HL-60 (cell line): ENCODE data around the gene KLHL10.
A peak's percentile ranks its signal among the peaks of the same experiment; 100 is the strongest.
"Not testable (repeated sequence)": the region's sequence is repeated elsewhere in the genome, so short reads cannot be mapped to it uniquely, and the experiment has no call there.

Experiments used
- DNase-seq, 2 experiments: peaks; one replicate each; pipeline ENCODE4 v3.0.0-alpha.2; 2010 to 2020; ENCODE audit warnings: low read depth in 1 of 2, low spot score in 1 of 2
- H3K27ac ChIP-seq: fragments of 250-450 bp; sonication (Bioruptor Pico); replicated peaks from 2 replicates; pipeline ENCODE4 v1.5.1; 2020; ENCODE audit warnings: mild to moderate bottlenecking, moderate library complexity
- H3K27me3 ChIP-seq: fragments of 250-450 bp; sonication (Bioruptor Pico); 2 replicates; pipeline ENCODE4 v1.5.1; 2021; ENCODE audit warnings: mild to moderate bottlenecking, moderate library complexity; ENCODE audit not compliant: insufficient read depth, poor library complexity, severe bottlenecking
- H3K4me3 ChIP-seq: replicated peaks from 2 replicates; pipeline ENCODE4 v1.5.1; 2011; ENCODE audit warnings: mild to moderate bottlenecking, control low read depth, low read length; ENCODE audit not compliant: insufficient read depth
- GABPA ChIP-seq: IDR thresholded peaks from 2 replicates; pipeline ENCODE4 v1.6.1; 2012; ENCODE audit warnings: low read depth
- POLR2AphosphoS5 ChIP-seq: IDR thresholded peaks from 2 replicates; pipeline ENCODE4 v1.6.1; 2012; ENCODE audit warnings: low read depth
- SPI1 ChIP-seq: IDR thresholded peaks from 2 replicates; pipeline ENCODE4 v1.6.1; 2012; ENCODE audit warnings: low read depth, mild to moderate bottlenecking, borderline replicate concordance
- TF ChIP-seq, protein P1 (sequence below): IDR thresholded peaks from 2 replicates; pipeline ENCODE4 v1.6.1; 2012; ENCODE audit warnings: low read depth; ENCODE audit not compliant: insufficient replicate concordance
- TF ChIP-seq, protein P2 (sequence below): IDR thresholded peaks from one replicate; pipeline ENCODE4 v1.5.1; 2011; ENCODE audit warnings: low read length, control low read depth, inconsistent platforms; ENCODE audit not compliant: insufficient read depth

The KLHL10 gene

DNA sequence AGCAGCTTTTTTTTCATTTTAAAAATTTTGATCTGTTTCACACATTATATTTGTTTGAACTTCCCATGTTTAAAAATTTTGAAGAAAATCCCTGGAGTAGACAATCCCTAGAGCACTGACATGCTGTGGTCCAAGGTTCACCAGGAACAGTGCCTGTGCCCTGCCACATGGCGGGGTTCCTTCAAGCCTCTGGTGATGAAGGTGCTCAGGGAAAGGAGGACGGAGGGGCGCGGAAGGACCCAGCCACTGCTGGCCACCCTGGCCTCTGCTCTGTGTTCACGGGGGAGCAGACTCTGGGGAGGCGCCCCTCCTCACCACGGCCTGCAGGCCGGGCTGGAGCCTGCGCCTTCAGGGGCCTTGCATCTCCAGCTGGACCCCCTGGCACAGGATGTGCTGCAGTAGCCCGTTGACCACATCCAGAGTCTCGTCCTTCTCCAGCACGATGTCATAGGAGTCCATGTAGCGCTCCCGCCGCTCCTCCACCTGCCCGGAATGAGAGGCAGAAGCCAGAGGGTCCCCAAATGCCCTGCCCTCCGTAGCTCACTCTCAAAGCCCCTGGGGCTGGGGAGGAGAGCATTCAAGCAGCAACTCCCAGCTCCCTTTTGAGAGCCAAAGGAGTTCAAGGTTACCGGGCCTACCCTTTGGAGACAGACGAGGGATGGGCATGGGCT, 12.3 kb upstream of the KLHL10 start:
- Histone ChIP-seq H3K27me3 (no peaks in the 10 kb centered on the region), H3K4me3 (no peak overlapping the region), H3K27ac (no peak overlapping the region)
- DNase-seq, result no peak
- TF ChIP-seq, protein P1, sequence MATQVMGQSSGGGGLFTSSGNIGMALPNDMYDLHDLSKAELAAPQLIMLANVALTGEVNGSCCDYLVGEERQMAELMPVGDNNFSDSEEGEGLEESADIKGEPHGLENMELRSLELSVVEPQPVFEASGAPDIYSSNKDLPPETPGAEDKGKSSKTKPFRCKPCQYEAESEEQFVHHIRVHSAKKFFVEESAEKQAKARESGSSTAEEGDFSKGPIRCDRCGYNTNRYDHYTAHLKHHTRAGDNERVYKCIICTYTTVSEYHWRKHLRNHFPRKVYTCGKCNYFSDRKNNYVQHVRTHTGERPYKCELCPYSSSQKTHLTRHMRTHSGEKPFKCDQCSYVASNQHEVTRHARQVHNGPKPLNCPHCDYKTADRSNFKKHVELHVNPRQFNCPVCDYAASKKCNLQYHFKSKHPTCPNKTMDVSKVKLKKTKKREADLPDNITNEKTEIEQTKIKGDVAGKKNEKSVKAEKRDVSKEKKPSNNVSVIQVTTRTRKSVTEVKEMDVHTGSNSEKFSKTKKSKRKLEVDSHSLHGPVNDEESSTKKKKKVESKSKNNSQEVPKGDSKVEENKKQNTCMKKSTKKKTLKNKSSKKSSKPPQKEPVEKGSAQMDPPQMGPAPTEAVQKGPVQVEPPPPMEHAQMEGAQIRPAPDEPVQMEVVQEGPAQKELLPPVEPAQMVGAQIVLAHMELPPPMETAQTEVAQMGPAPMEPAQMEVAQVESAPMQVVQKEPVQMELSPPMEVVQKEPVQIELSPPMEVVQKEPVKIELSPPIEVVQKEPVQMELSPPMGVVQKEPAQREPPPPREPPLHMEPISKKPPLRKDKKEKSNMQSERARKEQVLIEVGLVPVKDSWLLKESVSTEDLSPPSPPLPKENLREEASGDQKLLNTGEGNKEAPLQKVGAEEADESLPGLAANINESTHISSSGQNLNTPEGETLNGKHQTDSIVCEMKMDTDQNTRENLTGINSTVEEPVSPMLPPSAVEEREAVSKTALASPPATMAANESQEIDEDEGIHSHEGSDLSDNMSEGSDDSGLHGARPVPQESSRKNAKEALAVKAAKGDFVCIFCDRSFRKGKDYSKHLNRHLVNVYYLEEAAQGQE, result no peak
- TF ChIP-seq GABPA, result no peak
- TF ChIP-seq SPI1, result no peak
- TF ChIP-seq, protein P2, sequence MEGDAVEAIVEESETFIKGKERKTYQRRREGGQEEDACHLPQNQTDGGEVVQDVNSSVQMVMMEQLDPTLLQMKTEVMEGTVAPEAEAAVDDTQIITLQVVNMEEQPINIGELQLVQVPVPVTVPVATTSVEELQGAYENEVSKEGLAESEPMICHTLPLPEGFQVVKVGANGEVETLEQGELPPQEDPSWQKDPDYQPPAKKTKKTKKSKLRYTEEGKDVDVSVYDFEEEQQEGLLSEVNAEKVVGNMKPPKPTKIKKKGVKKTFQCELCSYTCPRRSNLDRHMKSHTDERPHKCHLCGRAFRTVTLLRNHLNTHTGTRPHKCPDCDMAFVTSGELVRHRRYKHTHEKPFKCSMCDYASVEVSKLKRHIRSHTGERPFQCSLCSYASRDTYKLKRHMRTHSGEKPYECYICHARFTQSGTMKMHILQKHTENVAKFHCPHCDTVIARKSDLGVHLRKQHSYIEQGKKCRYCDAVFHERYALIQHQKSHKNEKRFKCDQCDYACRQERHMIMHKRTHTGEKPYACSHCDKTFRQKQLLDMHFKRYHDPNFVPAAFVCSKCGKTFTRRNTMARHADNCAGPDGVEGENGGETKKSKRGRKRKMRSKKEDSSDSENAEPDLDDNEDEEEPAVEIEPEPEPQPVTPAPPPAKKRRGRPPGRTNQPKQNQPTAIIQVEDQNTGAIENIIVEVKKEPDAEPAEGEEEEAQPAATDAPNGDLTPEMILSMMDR, result no peak
- no peak for TF ChIP-seq POLR2AphosphoS5

DNA sequence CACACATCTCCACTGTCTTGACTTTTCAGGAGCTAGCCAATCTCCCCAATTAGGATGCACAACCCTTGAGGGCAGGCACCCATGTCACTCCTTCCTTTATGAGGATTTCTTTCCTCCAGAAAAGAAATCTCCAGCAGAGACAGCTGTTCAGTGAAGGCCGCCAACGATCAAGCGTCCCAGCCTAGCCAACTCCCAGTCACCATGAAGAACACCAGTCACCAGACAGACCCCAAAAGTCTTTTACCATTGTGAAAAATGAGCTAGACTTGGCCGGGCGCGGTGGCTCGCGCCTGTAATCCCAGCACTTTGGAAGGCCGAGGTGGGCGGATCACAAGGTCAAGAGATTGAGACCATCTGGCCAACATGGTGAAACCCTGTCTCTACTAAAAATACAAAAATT, 7.7 kb upstream of the KLHL10 start:
- DNase-seq, H3K4me3 ChIP-seq, H3K27ac ChIP-seq: not testable (repeated sequence)
- peaks cover 11% of the 10 kb centered on the region for H3K27me3 ChIP-seq

DNA sequence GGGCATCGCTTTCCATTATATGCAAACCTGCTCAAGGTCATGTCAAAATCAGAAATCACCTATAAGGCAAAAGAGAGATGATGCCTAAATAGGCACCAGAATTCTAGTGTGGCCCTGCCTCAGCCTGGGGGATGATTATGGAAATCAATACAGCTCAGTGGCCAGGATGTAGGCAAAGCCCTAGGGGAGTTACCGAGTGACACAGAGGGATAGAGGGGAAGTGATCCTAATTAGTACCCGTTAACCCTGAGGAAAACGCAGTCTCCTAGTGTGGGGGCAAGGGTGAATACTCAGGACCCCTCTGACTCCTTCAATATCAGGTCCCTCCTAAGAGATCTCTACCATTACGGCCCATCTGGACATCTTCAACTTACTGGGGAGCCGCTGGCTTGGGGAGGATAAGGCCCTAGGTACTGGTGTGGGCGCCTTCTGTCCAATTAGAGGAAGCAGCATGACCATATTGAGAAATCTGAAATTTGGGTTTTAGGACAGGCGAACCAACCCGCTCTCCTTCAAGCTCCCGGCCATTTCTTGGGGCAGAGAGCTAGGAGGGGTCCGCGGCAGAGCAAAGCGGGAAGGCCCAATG, 2.3 kb upstream of the KLHL10 start:
- DNase-seq, result no peak
- H3K27ac ChIP-seq, result no peak overlapping the region
- TF ChIP-seq GABPA, result no peak
- TF ChIP-seq, protein P1, result no peak
- peaks cover 29% of the 10 kb centered on the region for H3K27me3 ChIP-seq
- peak overlapping the region; percentile 35 for H3K4me3 ChIP-seq

DNA sequence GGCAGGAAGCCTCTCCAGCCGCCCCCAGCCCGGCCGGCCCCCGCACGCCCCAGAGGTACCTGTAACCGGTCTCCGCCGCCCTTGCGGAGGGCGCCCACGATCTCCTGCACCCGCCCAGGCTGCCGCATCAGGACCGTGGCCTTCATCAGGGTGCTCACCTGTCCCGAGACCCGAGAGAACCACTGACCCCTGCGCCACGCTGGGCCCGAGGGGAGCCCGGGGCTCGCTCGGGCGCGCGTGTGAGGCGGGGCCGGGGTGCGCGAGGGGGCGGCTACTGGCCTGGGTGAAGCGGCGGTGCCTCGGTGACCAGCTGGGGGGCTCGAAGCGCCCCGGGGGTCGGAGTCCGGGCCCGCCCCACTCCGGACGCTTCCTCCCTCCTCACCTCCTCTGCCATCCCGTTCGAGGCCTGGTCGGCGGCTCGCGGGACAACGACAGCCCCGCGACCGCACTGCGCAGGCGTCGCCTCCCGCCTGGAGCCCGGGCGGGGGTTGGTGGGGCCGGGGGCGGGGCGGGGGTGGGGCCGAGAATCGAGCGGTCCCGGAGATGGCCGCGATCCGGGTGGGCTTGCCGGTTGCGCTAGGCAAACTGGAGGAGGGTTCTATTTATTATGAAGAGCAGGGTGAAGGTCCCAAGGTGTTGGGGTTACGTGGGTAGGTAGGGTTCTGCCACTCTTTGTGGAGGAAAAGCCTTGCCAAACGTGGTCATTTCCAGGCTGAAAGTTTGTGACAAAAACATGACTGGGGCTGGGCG, 1.6 kb upstream of the KLHL10 start, which contains the start of gene NT5C3B:
TSS of gene NT5C3B (minus strand) at position 433 of the 750 bp plus-strand sequence. CDS start at position 394, 39 bp downstream.
- H3K27ac ChIP-seq, result no peak within 1 kb of the TSS
- DNase-seq, result no peak
- no peak for TF ChIP-seq GABPA
- TF ChIP-seq, protein P2, result no peak
- TF ChIP-seq, protein P1, result no peak
- no peak for TF ChIP-seq SPI1
- no peak for TF ChIP-seq POLR2AphosphoS5
- H3K27me3 ChIP-seq, result peaks cover 29% of the 10 kb centered on the region
- peak within 1 kb of the TSS; percentile 35 for H3K4me3 ChIP-seq
